Erythroblast (primary cell): ENCODE data around the gene MAPK8IP2.

ENCODE experiments used
- GATA1 ChIP-seq: IDR thresholded peaks from 2 replicates; pipeline ENCODE4 v1.6.1; 2011; ENCODE audit warnings: low read depth, mild to moderate bottlenecking, control low read depth, low read length, moderate library complexity
- POLR2A ChIP-seq: IDR thresholded peaks from 2 replicates; pipeline ENCODE4 v1.6.1; 2011; ENCODE audit warnings: mild to moderate bottlenecking, low read length

GRCh38 chr22:50585238-50585637 is 15.4 kb upstream of the MAPK8IP2 start:
- no peak for TF ChIP-seq POLR2A
- no peak for TF ChIP-seq GATA1
